ENCODE data around the gene ZBTB46. TPM values are rescaled to one million over a fixed set of nuclear protein-coding genes. Genes with fewer than 3 reads are reported as not detected.

The ZBTB46 gene
- total RNA-seq, 1 experiment from 2014 or later, result 10.7 TPM

GRCh38 chr20:63748934-63749270, 82.2 kb downstream of the ZBTB46 start:
- BruUV-seq (replicated peaks), result no TSS peak
- POLR2A ChIA-PET, result no interaction called here
- Histone ChIP-seq H3K4me2 (ENCODE audit: low read length) (no peak overlapping the region), H3K9ac (ENCODE audit: low read length) (no peak overlapping the region), H2AFZ (ENCODE audit: low read depth, low read length, poor library complexity, severe bottlenecking) (no peak overlapping the region), H3K27ac (ENCODE audit: low read depth, low read length) (no peak overlapping the region), H3K4me1 (ENCODE audit: control insufficient read depth in 1 of 2, insufficient read depth in 2 of 2, low read length in 2 of 2) (no peaks in the 10 kb centered on the region), H3K27me3 (ENCODE audit: insufficient read depth, low read length) (no peaks in the 10 kb centered on the region), H3K4me3 (replicated peaks in 1 of 2; ENCODE audit: low read depth in 1 of 2, low read length in 2 of 2) (no peak overlapping the region), H3K9me3 (ENCODE audit: control insufficient read depth in 1 of 2, insufficient read depth in 1 of 2, low read depth in 1 of 2, low read length in 2 of 2) (no peaks in the 10 kb centered on the region), H3K9me2 (ENCODE audit: insufficient read depth) (no peaks in the 10 kb centered on the region), H3K79me2 (ENCODE audit: insufficient read depth, low read length) (no peaks in the 10 kb centered on the region), H4K20me1 (ENCODE audit: insufficient read depth) (no peaks in the 10 kb centered on the region), H3K36me3 (ENCODE audit: control insufficient read depth in 1 of 2, insufficient read depth in 2 of 2, low read length in 2 of 2) (no peaks in the 10 kb centered on the region; a peak in 1 of 4 replicates)
- DNase-seq (ENCODE audit: low read depth, low spot score) (no peak), ATAC-seq (no peak)
- TF ChIP-seq ZNF274 (IDR thresholded peaks at IDR 0.05; ENCODE audit: low read depth, low read length) (no peak), SRF (IDR thresholded peaks at IDR 0.05; ENCODE audit: low read depth) (no peak), SIN3A (IDR thresholded peaks at IDR 0.05; ENCODE audit: low read depth) (no peak), ELF1 (IDR thresholded peaks at IDR 0.05; ENCODE audit: borderline replicate concordance, low read depth) (no peak), ZBTB33 (IDR thresholded peaks at IDR 0.05; ENCODE audit: extremely low read depth, insufficient replicate concordance, low read length) (no peak), CBX3 (IDR thresholded peaks at IDR 0.05; ENCODE audit: low read depth) (no peak), FOSL1 (IDR thresholded peaks at IDR 0.05; ENCODE audit: low read depth) (no peak), YY1 (IDR thresholded peaks at IDR 0.05; ENCODE audit: extremely low read depth, insufficient replicate concordance, low read depth, low read length) (no peak), JUND (IDR thresholded peaks at IDR 0.05) (no peak), TCF7L2 (IDR thresholded peaks at IDR 0.05; ENCODE audit: borderline replicate concordance, extremely low read depth, insufficient read depth, insufficient read length) (no peak), CEBPB (IDR thresholded peaks at IDR 0.05; ENCODE audit: low read depth) (no peak), REST (IDR thresholded peaks at IDR 0.05; ENCODE audit: low read depth) (no peak), RAD21 (IDR thresholded peaks at IDR 0.05; ENCODE audit: low read depth) (no peak), EGR1 (IDR thresholded peaks at IDR 0.05; ENCODE audit: low read depth) (no peak), ZFX (IDR thresholded peaks at IDR 0.05) (no peak)
- TF ChIP-seq, protein P1, sequence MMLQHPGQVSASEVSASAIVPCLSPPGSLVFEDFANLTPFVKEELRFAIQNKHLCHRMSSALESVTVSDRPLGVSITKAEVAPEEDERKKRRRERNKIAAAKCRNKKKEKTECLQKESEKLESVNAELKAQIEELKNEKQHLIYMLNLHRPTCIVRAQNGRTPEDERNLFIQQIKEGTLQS (IDR thresholded peaks at IDR 0.05), result no peak
- TF ChIP-seq, protein P2, sequence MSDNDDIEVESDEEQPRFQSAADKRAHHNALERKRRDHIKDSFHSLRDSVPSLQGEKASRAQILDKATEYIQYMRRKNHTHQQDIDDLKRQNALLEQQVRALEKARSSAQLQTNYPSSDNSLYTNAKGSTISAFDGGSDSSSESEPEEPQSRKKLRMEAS (IDR thresholded peaks at IDR 0.05), result no peak
- RAD21 ChIA-PET (ENCODE audit: low non-redundant PET in 1 of 2, low total read pairs in 2 of 2, uncharacterized antibody in 2 of 2, unreplicated experiment in 2 of 2), result no interaction called here
- CTCF ChIA-PET, result no interaction called here
- intact Hi-C loops (cut with micrococcal nuclease), result no loop called here

Data from HCT116 (cell line).